CMK (cell line): ENCODE measurements around the gene NMBR.
"Not testable (repeated sequence)": the region's sequence is repeated elsewhere in the genome, so short reads cannot be mapped to it uniquely, and the experiment has no call there.

Source experiments
- DNase-seq: peaks from one replicate; pipeline ENCODE4 v3.0.0-alpha.2; 2010; ENCODE audit warnings: low read depth

NMBR gene

DNA sequence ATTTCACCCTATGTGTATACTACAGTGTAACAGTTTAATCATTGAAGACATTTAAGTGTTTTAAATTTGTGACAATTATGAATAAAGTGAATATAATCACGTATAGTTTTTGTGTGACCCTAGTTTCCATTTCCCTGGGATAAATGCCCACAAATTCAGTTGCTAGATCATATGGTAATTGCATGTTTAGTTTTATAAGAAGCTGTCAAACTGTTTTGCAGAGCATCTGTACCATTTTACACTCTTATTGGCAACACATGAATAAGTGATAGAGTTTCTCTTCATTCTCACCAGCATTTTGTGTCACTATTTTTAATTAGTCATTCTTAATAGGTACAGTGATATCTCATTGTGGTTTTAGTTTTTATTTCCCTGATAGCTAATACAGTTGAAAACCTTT lies 7.4 kb upstream of the NMBR start:
- no peak for DNase-seq

DNA sequence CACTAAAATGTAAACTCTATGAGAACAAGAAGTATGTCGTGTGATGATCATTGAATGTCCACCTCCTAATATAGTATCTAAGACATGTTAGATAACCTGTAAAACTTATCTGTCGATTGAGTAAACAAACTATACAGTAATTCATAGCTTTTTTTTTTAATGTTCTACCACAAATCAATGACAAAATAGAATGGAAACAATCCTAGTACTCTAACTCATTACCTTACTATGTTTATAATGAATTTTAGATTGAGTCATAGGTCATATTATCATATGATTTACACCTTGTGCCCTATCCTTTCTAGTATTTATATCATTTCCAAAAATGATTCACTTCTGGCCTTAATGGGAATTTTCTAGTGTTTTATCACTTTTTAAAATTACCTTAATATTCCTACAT lies 6.3 kb upstream of the NMBR start:
- DNase-seq: no peak

DNA sequence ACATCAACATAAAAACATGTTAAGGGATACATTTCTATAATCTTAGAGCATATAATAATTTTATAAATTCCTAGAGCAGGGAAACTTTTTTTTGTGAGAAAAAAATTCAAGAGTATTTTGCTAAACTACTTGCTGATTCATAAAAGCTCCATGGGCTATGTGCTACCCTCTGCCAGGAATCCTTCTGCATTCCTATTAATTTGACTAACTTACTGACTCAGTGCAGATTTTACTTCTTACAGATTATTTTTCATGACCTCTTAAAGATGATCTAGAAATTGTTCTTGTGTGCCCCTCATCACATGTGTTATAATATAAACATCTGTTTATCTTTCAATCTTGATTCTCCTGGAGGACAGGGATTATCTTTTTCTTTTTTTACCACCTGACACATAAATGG lies 5.8 kb upstream of the NMBR start:
- DNase-seq: no peak

DNA sequence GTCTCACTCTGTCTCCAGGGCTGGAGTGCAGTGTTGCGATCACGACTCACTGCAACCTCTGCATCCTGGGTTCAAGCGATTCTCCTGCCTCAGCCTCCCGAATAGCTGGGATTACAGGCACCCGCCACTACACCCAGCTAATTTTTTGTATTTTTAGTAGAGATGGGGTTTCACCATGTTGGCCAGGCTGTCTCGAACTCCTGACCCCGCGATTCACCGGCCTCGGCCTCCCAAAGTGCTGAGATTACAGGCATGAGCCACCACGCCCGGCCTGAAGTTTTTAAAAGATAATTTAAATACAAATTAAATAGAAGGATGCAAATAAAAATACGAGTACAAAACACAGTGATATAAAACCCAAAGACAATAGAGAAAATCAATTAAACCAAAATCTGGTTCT lies 5.4 kb downstream of the NMBR start:
- not testable (repeated sequence) for DNase-seq

DNA sequence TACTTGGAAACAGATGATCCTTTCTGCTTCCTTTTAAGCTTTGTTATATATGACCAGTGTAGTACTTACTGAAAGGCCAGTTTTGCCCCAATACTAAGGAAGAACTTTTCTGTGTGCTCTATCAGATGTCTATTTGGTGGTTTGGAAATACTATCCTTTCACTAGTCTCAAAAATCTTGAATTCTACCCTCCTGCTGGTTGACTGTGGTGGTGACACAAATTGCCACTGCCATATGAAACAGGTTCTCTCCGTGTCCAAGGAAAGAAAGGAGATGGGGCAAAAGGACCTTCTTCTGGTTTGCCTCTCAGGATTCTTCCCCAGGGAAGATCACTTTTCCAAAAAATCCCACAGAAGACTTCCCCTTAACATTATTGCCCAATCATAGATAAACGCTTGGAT lies 8.0 kb downstream of the NMBR start:
- DNase-seq: no peak

DNA sequence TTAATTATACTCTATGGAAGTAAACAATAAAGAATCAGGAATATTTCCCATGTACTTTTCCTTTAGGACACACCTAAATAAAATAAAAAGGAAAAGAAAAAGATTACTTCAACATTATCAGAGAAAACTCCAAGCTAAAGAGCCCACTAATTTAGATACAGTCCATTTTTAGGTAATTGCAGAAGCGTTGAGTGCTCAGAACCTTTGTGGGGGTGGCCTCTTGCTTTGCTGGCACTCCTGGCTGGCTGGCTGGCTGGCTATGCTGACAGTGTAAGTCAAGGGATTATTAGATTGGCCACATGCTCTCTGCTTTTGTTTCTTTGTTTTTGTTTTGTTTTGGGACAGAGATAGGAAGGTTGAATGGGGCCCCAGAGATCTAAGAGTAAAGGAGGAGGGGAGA lies 14.3 kb downstream of the NMBR start, which contains the start of gene GJE1:
Gene GJE1 (plus strand): TSS at position 301 of the 400 bp plus-strand sequence. CDS start 234 bp downstream, outside the sequence.
- no peak for DNase-seq

DNA sequence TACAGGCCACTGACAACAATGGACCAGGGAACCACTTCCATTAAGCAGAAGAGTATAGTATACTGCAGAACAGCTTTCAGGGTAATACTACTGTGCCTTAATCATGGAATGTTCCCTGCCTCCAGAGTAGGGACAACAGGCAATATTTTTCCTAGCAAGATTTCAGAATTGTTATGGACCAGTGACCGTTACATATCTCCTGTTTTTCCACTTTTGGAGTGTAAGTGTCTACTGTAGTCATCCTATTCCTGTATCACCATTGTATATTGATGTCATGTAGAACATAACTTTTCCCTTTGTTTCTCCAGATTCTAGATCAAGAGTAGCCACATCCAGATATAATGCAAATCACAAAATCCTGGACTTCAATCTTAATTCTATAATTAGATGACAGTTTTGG lies 16.1 kb downstream of the NMBR start:
- DNase-seq: no peak

DNA sequence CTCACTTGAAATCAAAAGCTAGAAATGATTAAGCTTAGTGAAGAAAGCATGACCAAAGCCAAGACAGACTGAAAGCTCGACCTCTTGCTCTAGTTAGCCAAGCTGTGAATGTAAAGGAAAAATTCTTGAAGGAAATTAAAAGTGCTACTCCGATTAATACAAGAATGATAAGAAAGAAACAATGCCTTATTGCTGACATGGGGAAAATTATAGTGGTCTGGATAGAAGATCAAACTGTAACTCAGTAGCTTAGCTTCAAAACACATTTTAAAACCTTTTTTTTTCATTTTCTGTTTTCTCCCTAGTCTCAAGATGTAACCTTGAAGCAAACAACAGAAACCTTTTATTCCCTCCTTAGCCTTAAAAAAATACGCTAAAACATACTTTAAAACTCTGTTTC lies 25.6 kb downstream of the NMBR start:
- DNase-seq: no peak

DNA sequence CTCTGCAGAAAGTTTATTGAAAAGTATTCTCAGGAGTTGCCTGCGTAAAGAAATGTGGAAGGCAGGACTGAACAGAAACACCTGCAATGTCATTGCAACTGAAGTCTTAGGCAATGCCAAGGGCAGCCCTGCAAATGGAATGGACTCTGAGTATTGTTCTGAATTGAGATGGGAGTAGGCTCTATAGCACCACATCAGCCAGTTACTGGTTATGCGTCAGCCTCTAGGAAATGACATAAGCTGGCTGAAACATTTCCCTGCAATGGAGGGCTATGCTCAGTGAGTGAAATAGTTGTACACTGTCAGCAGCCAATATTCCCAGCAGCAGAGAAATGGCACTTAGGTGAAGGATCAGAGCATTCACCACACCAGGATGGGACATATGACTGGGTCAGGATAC lies 28.0 kb downstream of the NMBR start:
- DNase-seq: no peak

DNA sequence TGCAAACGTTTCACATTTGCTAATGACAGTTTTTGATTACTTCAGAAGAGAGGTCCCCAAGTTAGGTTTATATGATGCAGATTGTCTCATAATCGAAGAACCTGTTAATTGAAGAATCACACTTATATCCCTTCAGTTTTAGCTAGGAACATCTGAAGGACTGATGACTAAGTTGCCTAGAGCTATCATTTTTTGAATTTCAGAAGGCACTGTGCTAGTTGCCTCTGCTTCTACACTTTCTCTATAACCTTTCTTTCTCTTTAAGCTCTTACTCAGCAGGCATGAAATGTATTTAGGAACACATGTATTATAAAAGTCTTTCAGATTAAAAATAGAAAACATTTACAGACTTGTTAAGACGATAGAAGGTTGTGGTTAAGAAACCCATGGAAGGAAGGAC lies 28.6 kb downstream of the NMBR start:
- DNase-seq: no peak

DNA sequence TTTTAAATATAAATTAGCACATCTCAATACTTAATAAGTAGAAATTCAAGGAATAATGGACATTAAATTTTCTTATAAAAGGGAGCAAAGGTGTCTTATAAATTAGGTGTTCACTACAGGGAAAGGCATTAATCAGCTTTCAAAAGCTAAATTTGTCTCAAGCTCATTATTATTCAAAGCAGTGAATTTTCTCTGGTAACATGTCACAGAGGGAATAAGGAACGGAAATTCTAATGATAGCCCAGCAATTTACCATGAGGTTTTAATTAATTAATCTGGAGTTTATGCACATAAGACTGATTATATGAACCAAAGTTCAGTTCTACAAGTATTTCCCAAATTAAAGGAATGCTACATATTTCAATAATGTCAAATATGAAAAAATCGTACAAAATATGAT lies 29.6 kb downstream of the NMBR start:
- no peak for DNase-seq

DNA sequence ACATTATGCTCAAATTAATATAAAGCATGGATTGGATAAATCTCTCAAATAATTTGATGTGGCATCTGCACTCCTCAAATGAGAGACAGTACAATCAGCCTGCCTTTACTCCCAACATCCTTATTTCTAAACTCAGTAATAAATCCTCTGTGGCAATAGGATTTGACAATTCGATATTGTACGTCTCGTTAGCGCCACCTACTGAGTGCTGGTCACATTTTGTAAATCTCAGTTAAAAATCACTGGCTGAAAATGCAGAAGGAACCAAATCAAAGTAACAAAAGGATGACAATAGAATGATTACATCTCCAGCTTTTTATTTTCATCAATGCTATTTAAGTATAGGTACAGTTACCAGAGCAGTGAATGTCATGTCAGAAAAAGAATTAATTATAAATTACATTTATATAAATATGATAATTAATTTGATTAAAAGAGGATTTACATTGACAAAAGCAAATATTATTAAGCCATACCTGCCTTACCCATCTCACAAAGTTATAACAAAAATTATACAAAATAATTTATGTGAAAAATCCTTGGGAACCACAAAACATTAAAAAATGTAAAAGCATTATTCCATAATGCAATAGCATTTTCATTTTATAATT lies 34.4 kb downstream of the NMBR start:
- DNase-seq: no peak

DNA sequence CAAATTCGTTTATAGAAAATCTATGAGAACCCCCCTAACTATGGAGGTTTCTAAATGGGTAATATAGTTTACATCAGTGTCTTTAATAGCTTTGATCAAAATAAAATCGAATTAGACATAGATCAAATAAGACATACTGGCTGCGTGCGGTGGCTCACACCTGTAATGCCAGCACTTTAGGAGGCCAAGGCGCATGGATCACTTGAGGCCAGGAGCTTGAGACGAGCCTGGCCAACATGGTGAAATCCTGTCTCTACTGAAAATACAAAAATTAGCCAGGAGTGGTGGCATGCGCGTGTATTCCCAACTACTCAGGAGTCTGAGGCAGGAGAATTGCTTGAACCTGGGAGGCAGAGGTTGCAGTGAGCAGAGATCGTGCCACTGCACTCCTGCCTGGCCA lies 36.1 kb downstream of the NMBR start:
- not testable (repeated sequence) for DNase-seq

DNA sequence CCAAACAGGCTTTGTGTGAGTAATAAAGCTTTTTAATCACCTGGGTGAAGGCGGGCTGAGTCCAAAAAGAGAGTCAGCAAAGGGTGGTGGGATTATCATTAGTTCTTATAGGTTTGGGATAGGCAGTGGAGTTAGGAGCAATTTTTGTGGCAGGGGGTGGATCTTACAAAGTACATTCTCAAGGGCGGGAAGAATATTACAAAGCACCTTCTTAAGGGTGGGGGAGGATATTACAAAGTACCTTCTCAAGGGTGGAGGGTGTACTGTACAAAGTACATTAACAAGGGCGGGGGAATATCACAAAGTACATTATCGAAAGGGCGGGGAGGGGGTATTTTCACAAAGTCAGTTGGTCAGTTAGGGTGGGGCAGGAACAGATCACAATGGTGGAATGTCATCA lies 42.1 kb downstream of the NMBR start:
- DNase-seq: not testable (repeated sequence)

DNA sequence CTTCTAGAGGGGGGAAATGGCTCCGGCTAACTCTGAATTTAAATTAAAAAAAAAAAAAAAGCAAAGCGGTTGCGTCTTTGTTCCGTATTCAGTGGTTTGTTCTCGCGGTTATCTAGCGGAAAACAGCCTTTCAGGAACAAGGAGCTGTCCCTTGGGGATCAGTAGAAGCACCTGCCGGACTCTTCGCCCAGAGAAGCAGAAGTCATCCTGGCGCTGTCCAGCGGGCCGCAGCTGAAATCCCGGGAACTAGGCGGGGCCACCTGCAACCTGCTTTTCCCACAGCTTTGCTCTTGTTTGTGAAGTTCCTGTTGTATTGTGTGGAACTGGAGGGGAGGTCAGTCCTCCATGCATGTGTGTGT lies 58.1 kb downstream of the NMBR start:
- DNase-seq: no peak

DNA sequence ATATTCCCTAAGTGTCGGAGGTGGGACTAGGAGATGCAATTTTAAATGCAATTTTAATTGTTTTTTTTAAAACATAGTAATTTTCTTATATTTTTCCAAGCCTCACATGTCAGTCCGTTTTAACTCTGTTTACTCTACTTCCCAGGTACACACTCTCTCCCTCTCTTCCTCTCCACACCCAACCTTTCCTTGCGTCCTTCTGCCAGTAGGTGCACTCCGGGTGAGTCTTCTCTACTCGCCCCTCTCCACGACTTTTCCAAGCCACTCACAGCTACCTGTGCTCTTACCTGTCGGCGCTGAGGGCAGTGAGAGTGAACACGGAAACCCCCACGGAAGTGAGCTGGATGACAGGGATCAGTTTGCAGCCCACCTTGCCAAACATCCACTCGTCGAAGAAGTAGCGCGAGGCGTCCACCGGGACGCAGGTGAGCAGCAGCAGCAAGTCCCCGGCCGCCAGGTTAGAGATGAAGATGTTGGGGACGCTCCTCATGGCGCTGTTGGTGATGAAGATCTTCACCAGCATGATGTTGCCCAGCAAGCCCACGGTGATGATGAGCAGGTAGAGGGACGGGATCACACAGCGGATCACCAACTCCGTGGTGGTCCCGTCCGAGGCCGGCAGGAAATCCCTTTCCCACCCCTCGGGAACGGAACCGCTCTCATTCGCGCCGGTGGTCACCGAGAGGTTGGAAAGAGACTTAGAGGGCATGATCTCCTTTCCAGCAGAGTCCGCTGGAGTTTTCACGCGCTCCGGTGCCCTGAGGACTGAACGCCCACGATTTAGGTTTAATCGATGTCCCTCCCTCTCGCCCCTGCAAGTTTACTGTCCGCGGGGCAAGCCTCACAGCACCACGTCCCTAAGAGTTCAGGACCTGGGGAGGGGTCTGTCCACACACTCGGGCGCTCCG lies 58.7 kb downstream of the NMBR start:
- no peak for DNase-seq

DNA sequence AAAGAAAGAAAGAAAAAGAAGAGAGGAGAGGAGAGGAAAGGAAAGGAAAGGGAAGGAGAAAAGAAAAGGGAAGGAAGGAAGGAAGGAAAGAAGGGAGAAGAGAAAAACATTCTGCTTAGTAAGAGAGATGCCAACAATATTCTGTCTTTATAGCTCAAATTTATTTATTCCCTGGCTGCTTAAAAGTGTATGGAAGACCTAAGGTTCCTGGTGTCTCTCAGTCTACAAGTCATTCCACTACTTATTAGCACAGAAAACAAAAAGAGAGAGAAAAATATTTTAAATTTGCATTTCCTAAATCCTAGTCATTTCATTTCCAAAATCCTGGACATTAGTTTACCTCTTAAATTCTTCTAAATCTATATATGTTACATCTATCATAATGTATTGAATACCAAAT lies 67.8 kb downstream of the NMBR start:
- DNase-seq: no peak

DNA sequence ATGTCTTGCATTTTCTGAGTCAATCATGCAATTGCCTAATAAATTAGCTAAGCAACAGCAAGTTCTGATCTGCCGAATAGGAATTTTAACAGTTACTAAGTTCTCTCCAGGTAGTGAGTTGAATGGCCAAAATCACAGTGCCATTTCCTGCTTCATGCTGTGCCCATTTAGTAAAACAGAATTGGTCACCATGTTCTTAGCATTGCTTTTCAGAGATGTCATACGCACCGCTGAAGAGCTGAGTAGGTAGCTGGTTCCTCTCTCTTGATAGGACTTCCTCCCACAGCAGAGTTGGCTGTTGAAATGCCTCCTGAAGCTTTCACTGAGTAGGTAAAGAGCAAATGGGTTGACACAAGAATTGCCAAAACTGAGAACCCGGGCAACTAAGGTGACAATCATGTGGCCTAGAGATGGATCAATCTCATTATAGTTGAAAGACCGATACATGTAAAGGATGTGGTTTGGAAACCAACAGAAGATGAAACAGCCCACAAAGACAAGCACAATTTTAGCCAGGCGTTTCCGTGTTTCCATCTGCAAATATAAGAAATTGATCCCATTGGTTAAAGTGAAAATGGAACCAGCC lies 71.3 kb downstream of the NMBR start:
- DNase-seq: no peak

DNA sequence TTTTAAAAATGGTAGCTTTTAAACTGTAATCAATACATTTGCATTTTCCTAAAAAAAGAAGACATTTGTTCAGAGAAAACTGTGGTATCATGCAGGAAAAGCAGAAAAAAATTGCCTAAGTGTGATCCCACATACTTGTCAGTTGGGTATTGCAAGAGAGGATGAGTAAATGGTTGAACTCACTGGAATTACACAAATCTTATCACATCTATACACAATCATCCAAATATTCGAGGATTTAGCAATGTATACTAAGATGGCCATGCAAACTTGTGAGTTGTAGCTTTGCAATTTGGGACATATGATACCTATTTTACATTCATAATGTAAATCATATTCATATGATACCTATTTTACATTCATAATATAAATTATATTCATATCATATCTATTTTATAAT lies 72.4 kb downstream of the NMBR start:
- DNase-seq: no peak

DNA sequence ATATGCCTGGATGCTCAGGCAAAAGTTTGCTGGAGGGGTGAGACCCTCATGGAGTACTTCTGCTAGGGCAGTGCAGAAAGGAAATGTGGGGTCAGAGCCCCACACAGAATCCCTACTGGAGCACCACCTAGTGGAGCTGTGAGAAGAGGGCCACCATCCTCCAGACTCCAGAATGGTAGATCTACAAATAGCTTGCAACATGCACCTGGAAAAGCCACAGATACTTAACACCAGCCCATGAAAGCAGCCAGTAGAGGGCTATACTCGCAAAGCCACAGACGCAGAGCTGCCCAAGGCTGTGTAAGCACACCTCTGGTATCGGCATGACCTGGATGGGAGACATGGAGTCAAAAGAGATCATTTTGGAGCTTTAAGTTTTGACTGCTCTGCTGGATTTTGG lies 74.9 kb downstream of the NMBR start:
- no peak for DNase-seq

DNA sequence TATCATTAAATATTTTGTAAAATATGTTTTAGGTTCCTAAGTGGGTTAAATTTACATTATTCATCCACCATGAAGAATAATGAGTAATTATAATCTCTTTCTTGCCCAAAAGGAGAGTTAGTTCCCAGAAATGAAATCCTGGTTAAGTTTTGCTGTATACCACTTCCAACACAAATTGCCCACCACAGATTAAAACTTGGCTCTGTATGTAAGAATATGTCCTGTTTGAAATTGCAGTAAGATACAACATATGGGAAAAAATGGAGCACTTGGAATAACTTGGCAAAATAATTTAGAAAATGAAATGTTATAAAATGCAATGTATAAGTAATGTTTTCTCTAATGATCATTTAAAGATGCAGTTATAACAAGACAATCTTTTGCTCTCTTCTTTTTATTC lies 78.5 kb downstream of the NMBR start:
- no peak for DNase-seq

DNA sequence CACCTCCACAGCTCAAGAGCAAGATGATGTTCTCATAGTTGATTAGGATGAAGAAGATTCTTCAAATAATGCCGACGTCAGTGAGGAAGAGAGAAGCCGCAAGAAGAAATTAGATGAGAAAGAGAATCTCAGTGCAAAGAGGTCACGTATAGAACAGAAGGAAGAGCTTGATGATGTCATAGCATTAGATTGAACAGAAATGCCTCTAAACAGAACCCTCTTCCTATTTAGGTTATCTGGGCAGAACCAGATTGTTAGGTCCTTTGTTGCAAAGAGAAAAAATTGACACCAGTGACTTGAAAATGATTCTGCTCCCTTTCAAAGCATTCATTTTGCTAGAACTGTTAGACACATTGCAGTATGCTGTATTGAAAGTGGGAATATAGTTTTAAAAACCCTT lies 84.1 kb downstream of the NMBR start:
- DNase-seq: not testable (repeated sequence)

DNA sequence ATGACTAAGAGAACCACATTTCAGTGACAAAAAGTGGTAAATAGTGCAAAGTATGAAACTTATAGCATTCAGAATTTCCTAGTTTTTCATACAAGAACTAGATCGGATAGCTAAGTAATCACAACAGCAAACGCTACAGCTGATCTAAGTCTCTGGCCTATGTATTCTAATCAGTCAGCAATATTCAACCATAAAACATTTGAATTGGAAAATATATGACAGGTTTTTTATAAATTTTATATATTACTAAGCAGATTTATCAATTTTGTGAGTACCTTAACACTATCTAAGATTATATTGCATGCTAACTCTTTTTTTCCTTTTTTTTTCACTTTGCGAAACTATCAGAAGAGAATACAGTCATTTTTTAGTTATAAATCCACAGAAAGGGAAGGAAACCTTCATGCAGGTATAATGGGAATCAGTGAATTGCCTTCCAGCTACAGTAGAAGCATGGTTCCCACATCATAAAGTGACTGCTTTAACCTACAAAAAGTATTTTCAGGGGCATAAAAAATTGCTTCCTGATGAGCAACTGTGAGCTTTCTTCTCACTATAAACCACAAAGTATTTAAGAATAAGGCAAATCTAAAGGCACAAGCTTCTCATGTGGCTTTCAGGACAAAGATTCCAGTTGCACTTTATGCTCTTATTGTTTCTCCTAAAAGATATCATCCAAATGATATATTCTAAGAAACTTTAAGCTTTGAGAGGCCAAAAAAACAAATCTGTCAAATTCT lies 88.2 kb downstream of the NMBR start:
- no peak for DNase-seq
